DOHH2 (cell line): ENCODE results near the gene GLRA1.

ENCODE experiments used
- H3F3A ChIP-seq: fragments of 200-600 bp; sonication (generic), shearing (Covaris generic); 2 replicates; pipeline ENCODE4 v1.6.0; 2016; ENCODE audit warnings: antibody characterized with exemption, mild to moderate bottlenecking; ENCODE audit not compliant: control insufficient read depth, insufficient read depth
- H3K27ac ChIP-seq: fragments of 200-600 bp; sonication (generic); 2 replicates; pipeline ENCODE4 v1.5.1; 2014; ENCODE audit warnings: low read depth, mild to moderate bottlenecking, low read length, moderate library complexity
- H3K27me3 ChIP-seq: fragments of 200-600 bp; sonication (generic); 2 replicates; pipeline ENCODE4 v1.6.1; 2014; ENCODE audit warnings: mild to moderate bottlenecking, low read length, mixed read lengths; ENCODE audit not compliant: control insufficient read depth
- H3K36me3 ChIP-seq: fragments of 200-600 bp; sonication (generic); 2 replicates; pipeline ENCODE4 v1.6.1; 2014; ENCODE audit warnings: mild to moderate bottlenecking, low read length, moderate library complexity, mixed read lengths; ENCODE audit not compliant: control insufficient read depth
- H3K4me1 ChIP-seq: fragments of 200-600 bp; sonication (generic); 2 replicates; pipeline ENCODE4 v1.6.1; 2014; ENCODE audit warnings: mild to moderate bottlenecking, low read length, mixed read lengths; ENCODE audit not compliant: control insufficient read depth
- H3K4me2 ChIP-seq: fragments of 200-600 bp; sonication (generic); 2 replicates; pipeline ENCODE4 v1.6.0; 2014; ENCODE audit warnings: mild to moderate bottlenecking, low read length, moderate library complexity
- H3K4me3 ChIP-seq: fragments of 200-600 bp; sonication (generic); 2 replicates; pipeline ENCODE4 v1.5.1; 2014; ENCODE audit warnings: mild to moderate bottlenecking, low read length, mixed read lengths
- H3K79me2 ChIP-seq: fragments of 200-600 bp; sonication (generic); 2 replicates; pipeline ENCODE4 v1.6.1; 2014; ENCODE audit warnings: mild to moderate bottlenecking, low read length, mixed read lengths; ENCODE audit not compliant: control insufficient read depth
- H3K9me2 ChIP-seq: fragments of 200-600 bp; sonication (generic); replicated peaks from 2 replicates; pipeline ENCODE4 v1.6.1; 2014; ENCODE audit warnings: mild to moderate bottlenecking, low read length, mixed read lengths; ENCODE audit not compliant: control insufficient read depth
- H3K9me3 ChIP-seq: fragments of 200-600 bp; sonication (generic); 2 replicates; pipeline ENCODE4 v1.6.1; 2014; ENCODE audit warnings: antibody characterized with exemption, low read length, mixed read lengths; ENCODE audit not compliant: control insufficient read depth, insufficient read depth
- H4K20me1 ChIP-seq: fragments of 200-600 bp; sonication (generic); 2 replicates; pipeline ENCODE4 v1.6.0; 2014; ENCODE audit warnings: low read depth, mild to moderate bottlenecking, antibody characterized with exemption, low read length, moderate library complexity; ENCODE audit not compliant: control insufficient read depth, insufficient read depth
- EZH2phosphoT487 ChIP-seq: fragments of 200-600 bp; sonication (generic); IDR thresholded peaks from 2 replicates; pipeline ENCODE4 v1.6.1; 2017; ENCODE audit warnings: borderline replicate concordance, mild to moderate bottlenecking, antibody characterized with exemption, low read length, moderate library complexity, mixed read lengths
- TF ChIP-seq, protein P1 (sequence below): fragments of 200-600 bp; sonication (generic); IDR thresholded peaks from one replicate; pipeline ENCODE4 v1.5.1; 2014; ENCODE audit warnings: antibody characterized with exemption, mild to moderate bottlenecking, low read depth, low read length; ENCODE audit not compliant: poor library complexity, severe bottlenecking

Gene GLRA1

DNA sequence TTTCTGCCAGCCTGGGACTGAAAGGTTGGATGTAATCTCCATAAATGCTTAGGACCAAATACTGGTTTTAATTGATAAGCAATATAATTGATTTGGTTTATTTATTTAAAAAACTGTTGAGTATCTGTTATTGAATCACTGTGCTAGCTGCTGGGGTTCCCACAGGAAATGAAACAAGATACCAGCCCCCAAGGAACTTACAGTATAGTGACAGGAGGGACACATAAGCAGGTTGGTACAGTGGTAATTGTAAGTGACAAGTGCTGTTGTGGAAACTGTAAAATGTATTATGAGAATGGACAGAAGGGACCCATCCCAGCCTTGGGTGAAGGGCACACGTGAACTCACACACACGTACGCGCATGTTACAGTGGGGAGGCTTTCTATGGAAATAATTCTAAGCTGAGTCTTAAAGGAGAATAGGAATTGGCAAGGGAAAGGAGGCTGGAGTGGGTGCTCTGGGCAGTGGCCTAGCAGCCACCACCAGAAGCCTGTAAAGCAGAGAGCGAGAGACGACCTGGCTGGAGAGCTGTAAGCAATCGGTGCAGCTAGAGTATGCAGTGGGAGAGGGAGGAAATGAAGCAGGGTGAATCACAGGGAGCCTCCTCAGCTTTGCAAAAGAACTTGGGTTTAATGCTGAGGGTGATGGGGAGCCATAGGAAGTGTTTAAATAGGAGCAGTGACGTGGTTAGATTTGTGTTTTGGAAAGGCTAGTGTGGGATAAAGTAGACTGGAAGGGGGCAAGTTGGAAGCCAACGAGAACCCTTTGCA is 39.3 kb downstream of the GLRA1 start:
- Histone ChIP-seq H3K4me1 (no peaks in the 10 kb centered on the region), H3K9me2 (no peaks in the 10 kb centered on the region), H4K20me1 (no peaks in the 10 kb centered on the region), H3K36me3 (no peaks in the 10 kb centered on the region), H3K27me3 (no peaks in the 10 kb centered on the region), H3K4me2 (no peak overlapping the region), H3K4me3 (no peak overlapping the region), H3K27ac (no peak overlapping the region), H3K9me3 (no peaks in the 10 kb centered on the region), H3K79me2 (no peaks in the 10 kb centered on the region), H3F3A (no peaks in the 10 kb centered on the region)
- TF ChIP-seq EZH2phosphoT487 = no peak
- TF ChIP-seq, protein P1, sequence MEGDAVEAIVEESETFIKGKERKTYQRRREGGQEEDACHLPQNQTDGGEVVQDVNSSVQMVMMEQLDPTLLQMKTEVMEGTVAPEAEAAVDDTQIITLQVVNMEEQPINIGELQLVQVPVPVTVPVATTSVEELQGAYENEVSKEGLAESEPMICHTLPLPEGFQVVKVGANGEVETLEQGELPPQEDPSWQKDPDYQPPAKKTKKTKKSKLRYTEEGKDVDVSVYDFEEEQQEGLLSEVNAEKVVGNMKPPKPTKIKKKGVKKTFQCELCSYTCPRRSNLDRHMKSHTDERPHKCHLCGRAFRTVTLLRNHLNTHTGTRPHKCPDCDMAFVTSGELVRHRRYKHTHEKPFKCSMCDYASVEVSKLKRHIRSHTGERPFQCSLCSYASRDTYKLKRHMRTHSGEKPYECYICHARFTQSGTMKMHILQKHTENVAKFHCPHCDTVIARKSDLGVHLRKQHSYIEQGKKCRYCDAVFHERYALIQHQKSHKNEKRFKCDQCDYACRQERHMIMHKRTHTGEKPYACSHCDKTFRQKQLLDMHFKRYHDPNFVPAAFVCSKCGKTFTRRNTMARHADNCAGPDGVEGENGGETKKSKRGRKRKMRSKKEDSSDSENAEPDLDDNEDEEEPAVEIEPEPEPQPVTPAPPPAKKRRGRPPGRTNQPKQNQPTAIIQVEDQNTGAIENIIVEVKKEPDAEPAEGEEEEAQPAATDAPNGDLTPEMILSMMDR = no peak

DNA sequence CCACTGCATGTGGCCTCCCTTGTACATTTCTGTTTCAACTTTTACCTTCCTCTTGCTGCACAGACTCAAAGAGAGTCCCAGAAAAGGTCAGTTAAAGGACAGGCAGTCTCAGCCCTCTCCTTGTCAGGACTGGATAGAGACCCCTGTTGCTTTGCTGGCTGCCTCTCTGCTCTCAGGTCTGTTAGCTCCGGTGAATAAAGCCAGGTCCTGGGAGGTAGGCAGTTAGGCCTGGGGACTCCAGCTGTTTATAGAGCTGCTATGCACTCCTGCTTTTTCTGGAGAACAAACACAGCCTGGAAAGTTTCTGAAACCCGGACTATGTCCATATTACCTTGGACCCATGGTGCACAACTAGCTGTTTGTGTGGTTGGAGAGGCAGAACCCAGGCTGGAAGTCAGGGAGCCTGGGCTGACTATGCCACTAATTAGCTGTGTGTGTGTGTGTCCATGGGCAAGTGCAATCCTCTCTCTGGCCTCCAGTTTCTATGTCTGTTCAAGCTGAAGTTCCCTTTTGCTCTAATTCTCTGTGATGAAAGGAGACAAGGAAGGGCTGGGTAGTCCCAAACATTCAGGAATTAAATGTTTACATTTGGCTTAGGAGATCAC is 42.9 kb downstream of the GLRA1 start:
- Histone ChIP-seq H4K20me1 (no peaks in the 10 kb centered on the region), H3K4me1 (no peaks in the 10 kb centered on the region), H3K9me2 (no peaks in the 10 kb centered on the region)

DNA sequence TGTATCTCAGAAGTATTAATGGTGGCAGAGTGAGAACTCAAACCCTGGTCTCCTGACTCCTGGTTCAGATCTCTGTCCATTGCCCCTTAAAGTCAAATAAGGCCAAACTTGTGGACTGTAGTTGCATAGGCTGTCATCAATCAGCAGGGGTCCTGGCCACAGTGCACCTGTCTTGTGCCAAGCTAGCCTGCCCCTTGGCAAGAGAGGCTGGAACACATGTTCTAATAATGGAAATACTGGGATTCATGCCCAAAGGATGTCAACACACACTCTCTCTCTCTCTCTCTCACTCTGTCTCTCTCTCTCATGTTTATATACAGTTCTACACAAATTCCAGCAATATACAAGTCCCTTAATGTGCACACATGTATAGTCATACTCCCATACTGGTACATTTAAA is 44.3 kb downstream of the GLRA1 start:
- Histone ChIP-seq H3K27me3 (no peaks in the 10 kb centered on the region), H3K79me2 (no peaks in the 10 kb centered on the region), H4K20me1 (no peaks in the 10 kb centered on the region), H3K4me2 (no peak overlapping the region), H3K4me1 (no peaks in the 10 kb centered on the region), H3F3A (no peaks in the 10 kb centered on the region), H3K36me3 (no peaks in the 10 kb centered on the region), H3K27ac (no peak overlapping the region), H3K9me3 (no peaks in the 10 kb centered on the region), H3K9me2 (no peaks in the 10 kb centered on the region), H3K4me3 (no peak overlapping the region)
- TF ChIP-seq, protein P1 = no peak
- no peak for TF ChIP-seq EZH2phosphoT487

More for the DNA sequence above, 42.9 kb downstream of the GLRA1 start:
- Histone ChIP-seq H3K4me3 (no peak overlapping the region), H3K4me2 (no peak overlapping the region), H3K27me3 (no peaks in the 10 kb centered on the region), H3K9me3 (no peaks in the 10 kb centered on the region), H3K79me2 (no peaks in the 10 kb centered on the region), H3F3A (no peaks in the 10 kb centered on the region), H3K36me3 (no peaks in the 10 kb centered on the region), H3K27ac (no peak overlapping the region)
- TF ChIP-seq, protein P1 = no peak
- TF ChIP-seq EZH2phosphoT487 = no peak
